Measurements from ENCODE around the gene SPON1.

The SPON1 gene

GRCh38 chr11:14299921-14300320, 337.4 kb downstream of the SPON1 start:
- no peak for DNase-seq

- peak; percentile 69 for DNase-seq
These were observed 338.3 kb downstream of the SPON1 start for GRCh38 chr11:14300661-14301304.

- no peak for DNase-seq
These were observed 342.1 kb downstream of the SPON1 start for GRCh38 chr11:14304601-14305000.

GRCh38 chr11:14305649-14306048, 343.1 kb downstream of the SPON1 start:
- DNase-seq: no peak

DNA sequence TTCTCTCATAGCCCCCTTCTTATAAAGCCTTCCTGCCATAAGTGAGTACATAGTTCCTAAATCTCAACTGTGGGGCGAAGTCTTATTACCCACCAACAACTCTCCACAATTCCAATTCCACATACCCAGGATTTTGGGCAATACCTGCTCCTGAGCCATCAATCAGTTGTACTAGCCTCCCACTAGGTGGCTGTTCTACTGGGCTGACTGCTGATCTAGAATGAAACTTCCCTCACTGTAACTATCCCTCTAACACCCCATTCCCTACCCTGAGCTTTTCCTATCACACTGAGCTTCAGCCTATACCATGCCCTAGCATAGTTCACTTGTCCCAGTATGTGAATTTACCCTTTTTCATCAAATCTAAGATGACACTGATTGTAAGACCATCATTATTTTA, 344.0 kb downstream of the SPON1 start:
- no peak for DNase-seq

DNA sequence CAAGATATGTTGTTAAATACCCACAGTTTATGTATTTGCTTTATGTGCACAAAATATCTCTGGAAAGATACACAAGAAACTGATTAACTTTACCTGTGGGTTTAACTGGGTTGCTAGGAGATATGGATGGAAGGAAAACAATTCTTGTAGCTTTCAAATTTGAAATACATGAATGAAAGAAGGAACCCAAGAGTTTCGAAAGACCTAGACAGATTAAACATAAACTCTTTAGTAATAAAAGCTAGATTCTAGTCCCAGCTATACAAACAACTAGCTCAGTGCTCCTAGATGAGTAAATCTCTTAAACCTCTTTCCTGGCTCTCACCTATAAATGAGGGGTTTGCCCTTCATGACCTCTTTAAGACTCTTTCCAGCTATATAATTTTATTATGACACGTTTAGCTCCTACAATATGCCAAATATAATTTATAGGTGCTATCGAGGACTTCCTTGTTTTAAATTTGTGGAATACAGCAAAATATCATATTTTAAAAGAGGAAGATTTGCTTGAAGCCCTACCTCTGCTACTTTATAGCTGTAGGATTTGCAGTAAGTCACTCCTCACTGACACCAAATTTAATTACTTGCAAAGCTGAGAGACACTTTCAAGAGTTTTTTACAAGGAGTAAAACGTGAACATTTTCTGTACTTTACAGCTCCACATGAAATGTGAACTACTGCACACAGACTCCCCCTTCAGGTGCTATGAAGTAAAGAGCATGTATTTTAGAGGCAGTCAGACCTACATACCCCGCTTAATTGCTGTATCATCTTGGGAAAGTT, 345.8 kb downstream of the SPON1 start:
- DNase-seq: no peak

GRCh38 chr11:14308897-14309387, 346.4 kb downstream of the SPON1 start:
- no peak for DNase-seq

DNA sequence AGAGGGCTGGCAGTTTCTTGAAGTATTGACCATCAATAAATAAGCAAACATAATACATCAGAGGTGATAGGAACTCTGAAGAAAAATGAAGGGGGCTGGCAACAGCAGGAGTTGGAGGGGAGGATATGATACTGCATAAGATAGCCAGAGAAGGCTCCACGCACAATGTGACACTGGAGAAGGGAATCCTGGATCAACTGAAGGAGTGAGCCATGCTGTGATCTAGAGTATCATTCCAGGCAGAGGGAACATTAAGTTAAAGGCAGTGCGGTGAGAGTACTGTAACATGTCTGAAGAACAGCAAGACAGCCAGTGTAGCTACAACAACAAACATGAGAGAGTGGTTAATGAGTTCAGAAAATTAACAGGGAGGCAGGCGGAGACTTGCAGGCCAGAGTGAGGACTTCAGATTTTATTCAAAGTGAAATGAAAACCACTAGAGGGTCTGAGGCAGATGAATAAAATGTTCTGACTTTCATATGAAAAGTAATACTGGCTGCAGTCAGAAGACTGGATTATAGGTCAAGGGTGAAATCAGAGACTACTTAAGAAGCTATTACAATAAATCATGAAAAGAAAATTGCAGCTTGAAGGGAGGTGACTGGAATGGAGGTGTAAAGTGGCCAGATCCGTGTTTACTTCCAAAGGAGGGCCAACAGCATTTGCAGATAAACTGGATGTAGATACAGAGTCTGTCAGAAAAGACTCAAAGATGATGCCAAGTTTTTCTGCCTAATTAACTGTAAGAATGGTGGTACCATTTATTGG, 347.1 kb downstream of the SPON1 start:
- no peak for DNase-seq

DNA sequence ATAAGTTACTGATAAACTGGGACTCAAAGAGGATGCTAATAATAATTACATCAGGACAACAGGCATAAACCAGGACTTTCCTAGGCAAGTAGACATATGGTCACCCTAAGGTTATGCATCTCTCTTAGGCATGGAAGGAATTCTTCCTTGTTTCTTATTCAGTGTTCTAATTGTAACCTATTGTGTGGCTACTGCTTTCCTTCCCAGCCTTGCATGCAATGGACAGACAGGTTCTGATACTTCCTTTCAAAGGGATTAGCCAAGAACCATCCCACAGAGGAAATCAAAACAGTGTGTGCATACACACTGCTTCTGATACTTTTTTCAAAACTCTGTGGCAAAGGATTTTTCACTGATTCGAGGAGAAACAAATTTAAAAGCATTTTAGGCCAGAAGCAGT, 348.2 kb downstream of the SPON1 start:
- no peak for DNase-seq

DNA sequence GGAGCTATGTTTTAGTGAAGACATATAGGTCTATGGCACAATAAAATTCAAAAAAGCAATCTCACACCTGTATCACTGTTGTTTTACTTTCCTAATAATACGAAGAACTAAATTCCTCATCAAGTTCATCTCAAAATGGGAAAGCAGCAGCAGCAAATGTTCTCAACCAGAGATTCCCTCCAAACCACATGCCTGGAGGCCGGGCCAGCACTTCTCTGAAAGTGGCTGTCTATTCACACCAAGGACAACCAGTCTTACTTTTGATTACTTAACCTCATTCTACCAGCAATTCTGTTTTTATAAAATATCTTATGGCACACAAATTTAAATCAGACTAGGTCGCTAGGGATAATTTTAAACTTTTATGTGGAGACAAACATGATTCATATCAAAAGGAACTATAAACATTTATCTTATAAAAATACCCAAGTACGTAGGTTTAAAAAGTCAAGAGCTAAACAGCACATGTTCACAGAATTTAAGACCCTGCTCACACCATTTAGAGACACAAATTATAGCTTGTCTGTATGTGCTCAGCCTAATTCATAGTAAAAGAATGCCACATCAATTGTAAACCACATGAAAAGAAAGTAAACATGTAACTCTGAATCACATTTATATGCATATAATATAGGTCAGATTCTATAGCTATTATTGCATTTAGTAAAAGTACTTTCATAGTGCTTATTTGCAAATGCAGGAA, 350.4 kb downstream of the SPON1 start:
- no peak for DNase-seq

DNA sequence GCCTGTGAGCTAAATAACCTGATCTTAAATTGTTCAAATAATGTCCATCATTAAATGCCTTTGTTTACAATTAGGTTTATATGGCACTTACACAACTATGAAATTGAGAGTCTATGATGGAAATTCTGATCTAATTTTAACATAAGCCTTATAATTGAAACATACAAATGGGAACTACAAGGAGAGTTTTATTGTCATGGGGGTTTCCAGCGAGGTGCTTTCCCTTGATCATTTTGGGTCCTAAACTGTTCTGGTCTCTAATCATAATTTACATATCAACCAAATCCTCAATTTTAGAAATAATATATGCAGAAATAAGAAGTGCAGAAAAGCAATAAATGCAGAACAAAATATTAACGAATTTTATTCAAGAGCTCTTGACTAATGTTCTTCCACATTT, 351.6 kb downstream of the SPON1 start:
- no peak for DNase-seq

- DNase-seq: no peak
These were observed 352.6 kb downstream of the SPON1 start for GRCh38 chr11:14315130-14315529.
